Germinal center (tissue), 1 donor: ENCODE data around the gene MARK2.

Experiments
- DNase-seq: peaks from one replicate; pipeline ENCODE4 v3.0.0; 2012; ENCODE audit warnings: mixed read lengths, low spot score

Gene MARK2

GRCh38 chr11:63929616-63930015 lies 90.7 kb downstream of the MARK2 start:
- DNase-seq = no peak

DNA sequence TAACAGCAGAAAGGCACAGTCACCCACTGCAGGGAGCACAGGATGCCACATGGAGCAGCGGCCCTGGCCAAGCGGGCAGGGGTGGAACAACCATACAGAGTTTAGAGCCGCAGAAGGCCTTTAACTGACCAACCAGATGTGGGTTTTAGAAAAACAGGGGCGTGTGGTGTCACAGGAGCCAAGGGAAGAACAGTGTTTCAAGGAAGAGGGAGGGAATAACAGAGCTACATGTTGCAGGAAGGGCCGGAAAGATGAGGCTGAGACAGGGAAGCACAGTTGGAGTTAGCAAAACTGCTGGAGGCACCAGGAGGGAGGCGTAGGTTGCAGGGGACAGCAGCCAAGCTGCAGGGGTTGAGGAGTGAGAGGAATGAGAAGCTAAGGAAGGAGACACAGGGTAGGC lies 92.1 kb downstream of the MARK2 start:
- no peak for DNase-seq

- no peak for DNase-seq
These were observed 93.0 kb downstream of the MARK2 start for GRCh38 chr11:63931876-63932275.

GRCh38 chr11:63933459-63933858 lies 94.5 kb downstream of the MARK2 start:
- no peak for DNase-seq

GRCh38 chr11:63937713-63938478 lies 99.0 kb downstream of the MARK2 start:
- peak; percentile 76 for DNase-seq

DNA sequence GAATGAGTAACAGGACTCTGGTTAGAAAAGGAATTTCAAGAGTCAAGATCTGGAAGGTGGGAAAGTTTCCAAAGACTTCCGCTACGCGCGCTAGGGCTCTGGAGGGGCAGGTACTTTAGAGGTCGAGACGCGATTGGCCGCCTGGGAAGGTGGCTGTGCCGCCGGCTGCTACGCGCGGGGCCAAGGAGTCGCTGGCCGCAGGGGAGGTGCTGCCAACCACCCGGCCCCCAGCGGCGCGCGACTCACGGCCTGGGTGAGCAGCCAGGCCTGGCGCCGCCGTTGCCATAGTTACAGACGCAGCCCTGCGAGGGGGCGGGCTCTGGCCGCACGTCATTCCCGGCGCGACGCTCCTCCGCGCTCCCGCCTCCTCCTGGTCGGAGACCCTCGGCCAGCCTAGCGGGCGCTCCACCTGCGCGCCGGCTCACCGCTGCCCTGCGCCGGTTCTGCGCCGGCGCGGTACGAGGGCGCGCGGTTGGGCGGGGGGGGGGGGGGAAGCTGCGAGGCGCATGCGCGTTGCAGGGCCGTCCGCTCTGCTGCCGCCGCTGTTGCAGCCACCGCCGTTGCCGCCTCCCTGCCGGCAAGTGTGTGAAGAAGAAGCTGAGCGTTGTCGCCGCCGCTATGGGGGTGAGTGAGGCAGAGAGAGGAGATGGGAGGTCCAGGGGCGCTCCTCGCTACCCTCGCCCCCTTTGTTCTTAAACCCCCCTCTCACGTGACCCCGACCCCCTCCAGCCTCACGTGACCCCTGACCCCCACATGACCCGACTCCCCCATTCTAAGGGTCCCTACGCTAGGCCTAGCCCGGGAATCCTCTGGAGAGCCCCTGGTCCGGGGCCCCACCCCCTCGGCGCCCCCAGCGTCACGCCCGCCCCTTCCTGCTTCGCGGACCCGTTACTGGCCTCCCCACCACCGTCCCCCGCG lies 99.8 kb downstream of the MARK2 start, which contains the start of gene NAA40:
NAA40 (plus strand) TSS at position 524 of the 918 bp plus-strand sequence; CDS start at position 619, 95 bp downstream.
- peak; percentile 97 for DNase-seq

DNA sequence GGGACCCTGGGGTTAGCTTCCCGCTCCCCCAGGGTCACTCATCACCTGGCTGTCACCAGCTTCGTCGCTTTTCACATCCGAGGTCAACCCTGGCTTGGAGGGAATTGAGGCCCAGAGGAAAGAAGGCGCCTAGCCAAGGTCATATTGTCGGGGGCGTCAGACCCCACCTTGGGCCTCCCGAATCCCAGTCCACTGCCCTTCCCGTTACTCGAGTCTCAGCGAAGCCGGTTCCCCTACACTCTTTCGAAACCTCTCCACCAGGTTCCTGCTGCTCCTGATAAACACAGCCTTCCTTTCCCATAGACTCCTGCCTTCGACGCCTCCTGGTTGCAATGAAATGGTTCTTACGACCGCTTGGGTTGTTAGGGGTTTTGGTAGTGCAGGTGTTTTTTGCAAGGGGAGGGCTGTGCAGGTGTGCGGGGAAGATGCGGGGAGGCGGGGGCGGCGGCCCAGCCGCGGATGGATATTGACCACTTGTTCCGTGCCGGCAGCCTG lies 100.5 kb downstream of the MARK2 start:
- peak; percentile 48 for DNase-seq

- DNase-seq = peak; percentile 38
These were observed 101.9 kb downstream of the MARK2 start for GRCh38 chr11:63940786-63941185.

- no peak for DNase-seq
These were observed 103.0 kb downstream of the MARK2 start for GRCh38 chr11:63941901-63942300.

DNA sequence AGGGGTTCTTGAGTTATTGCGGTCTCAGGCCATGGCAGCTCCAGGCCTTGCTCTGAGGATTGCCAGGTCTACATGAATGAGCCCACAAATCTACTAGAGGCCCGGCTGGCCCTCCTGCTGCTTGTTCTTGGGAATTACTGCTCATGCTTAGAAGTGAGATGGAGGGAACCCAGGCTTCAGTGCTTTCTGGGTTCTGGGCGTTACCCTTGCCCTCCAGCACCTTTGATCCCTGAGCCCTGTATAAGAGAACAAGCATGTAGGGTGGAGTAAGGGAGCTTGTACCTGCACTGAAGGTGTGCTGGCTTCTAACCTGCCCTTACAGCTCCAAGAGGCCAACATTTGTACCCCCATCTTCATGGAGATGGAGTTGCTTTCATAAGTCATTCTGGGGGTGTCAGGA lies 103.9 kb downstream of the MARK2 start:
- no peak for DNase-seq

DNA sequence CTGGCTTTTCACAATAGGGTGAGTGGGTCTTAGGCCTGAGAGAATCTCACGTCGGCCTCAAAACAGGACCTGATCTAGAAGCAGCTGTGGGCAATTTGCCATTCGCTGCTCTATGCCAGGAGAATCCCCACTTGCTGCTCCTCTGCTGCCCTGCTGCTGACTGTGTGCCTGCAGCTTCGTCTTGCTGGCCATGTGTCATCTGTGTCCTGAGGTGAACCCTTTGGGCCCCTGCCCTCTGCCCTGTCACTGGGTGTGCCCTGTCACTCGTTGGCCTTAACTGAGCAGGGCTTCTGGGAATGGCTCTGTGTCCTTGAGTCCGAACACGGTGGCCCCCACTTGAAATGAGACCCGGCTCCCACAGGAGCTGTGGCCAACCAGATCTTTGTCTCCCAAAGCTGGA lies 106.1 kb downstream of the MARK2 start:
- no peak for DNase-seq

GRCh38 chr11:63945477-63946163 lies 106.7 kb downstream of the MARK2 start:
- peak; percentile 50 for DNase-seq

DNA sequence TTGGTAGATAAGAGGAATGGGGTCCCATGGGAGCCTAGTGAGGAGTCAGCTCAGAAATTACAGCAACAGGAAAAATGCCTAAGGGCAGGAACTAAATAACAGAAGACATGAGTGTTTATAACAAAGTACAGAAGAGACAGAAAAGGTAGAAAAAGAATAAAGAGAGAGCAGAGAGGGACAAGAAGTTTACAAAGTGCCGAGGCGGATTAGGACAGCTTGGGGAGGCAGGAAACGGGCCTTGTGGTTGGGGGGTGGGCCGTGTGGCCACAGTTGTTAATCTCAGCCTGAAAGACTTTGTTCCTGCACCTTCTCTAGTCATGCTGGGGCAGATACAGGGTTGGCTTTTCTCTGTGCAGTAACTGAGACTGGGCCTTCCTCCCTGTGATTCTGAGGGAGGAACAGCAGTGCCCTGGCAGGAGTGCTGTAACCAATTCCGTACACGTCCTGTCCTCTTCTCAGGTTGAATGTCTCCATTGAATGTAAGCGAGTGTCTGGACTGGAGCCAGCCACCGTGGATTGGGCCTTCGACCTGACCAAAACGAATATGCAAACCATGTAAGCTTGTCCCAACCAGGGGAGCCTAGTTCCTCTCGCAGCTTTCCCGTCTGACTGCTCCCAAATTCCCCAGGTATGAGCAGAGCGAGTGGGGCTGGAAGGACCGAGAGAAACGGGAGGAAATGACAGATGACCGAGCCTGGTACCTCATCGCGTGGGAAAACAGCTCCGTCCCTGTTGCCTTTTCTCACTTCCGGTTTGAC lies 113.0 kb downstream of the MARK2 start:
- no peak for DNase-seq

DNA sequence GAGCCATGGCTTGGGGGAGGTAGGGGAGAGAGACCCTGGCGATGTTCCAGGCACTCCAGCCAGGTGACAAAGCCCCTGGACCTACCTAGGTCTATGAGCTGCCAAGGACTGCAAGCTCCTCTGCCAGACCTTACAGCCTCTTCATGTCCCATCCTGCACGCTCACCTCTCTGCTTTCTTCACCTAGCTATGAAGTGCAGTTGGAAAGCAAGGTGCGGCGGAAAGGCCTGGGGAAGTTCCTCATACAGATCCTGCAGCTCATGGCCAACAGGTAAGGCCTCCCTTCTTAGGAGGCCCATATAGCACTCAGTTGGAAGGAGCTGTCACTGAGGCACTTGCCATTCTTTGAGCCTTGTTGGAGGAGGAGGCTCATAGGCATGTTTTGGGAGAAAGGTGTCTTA lies 113.7 kb downstream of the MARK2 start:
- no peak for DNase-seq

DNA sequence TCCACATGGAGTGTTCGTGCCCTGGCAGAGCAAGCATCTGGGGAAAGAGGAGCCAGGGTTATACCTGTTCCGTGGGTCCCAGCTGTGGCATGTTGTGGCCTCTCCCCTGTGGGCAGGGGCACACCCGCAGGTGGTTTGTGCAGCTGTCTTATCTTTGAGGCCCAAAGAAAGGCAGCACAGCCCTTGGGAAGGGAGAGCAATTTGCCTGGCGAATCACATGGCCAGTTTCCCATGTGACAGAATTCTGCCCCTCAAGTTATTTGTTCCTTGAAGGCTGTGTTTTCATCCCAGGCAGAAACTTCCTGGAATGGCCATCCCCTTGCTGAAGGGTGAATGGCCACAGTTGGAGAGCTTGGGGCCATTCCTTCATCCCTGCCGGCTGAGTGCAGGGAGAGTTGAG lies 119.1 kb downstream of the MARK2 start:
- DNase-seq = no peak
